Gastroesophageal sphincter (tissue), 3 donors: ENCODE measurements around the gene CYBRD1.

Source experiments
- CTCF ChIP-seq, 4 experiments: fragments of 200-600 bp in 2 of 4; fragments of 450-650 bp in 2 of 4; sonication (generic) in 1 of 4; IDR thresholded peaks; one replicate each; pipeline ENCODE4 v1.5.1; 2017 to 2019; ENCODE audit warnings: antibody characterized with exemption in 4 of 4, mild to moderate bottlenecking in 2 of 4, moderate library complexity in 2 of 4
- POLR2AphosphoS5 ChIP-seq: sonication (generic); formaldehyde crosslinking; IDR thresholded peaks from one replicate; pipeline ENCODE4 v1.6.1; 2017; ENCODE audit warnings: antibody characterized with exemption

- TF ChIP-seq CTCF (IDR thresholded peaks at IDR 0.05) (no peak), POLR2AphosphoS5 (no peak)
Measured at GRCh38 chr2:171554991-171555615, 32.8 kb downstream of the CYBRD1 start.
